Prostate gland (tissue), 2 donors: Measurements from ENCODE around the gene RP9. TPM values are rescaled to one million over a fixed set of nuclear protein-coding genes. Genes with fewer than 3 reads are reported as not detected.

Source experiments
- DNase-seq: peaks from one replicate; pipeline ENCODE4 v3.0.0-alpha.2; 2019; ENCODE audit warnings: low spot score
- H3K27ac ChIP-seq, 2 donors: fragments of 200-600 bp; sonication (generic); 2 replicates each; pipeline ENCODE4 v1.5.1; 2017 to 2019
- H3K27me3 ChIP-seq: fragments of 200-600 bp; sonication (generic); replicated peaks from 2 replicates; pipeline ENCODE4 v1.5.1; 2019; ENCODE audit not compliant: insufficient read depth
- H3K36me3 ChIP-seq, 2 donors: fragments of 200-600 bp; sonication (generic); 1 replicate in 1 of 2; 2 replicates in 1 of 2; pipeline versions ENCODE4 v1.5.1 to v1.8.1; 2017 to 2019
- H3K4me1 ChIP-seq: fragments of 200-600 bp; sonication (generic); replicated peaks from 2 replicates; pipeline ENCODE4 v1.5.1; 2019
- H3K4me3 ChIP-seq, 2 donors: fragments of 200-600 bp; sonication (generic); 2 replicates each; pipeline ENCODE4 v1.5.1; 2017 to 2019
- H3K9me3 ChIP-seq: fragments of 200-600 bp; sonication (generic); 2 replicates; pipeline ENCODE4 v1.5.1; 2017
- CTCF ChIP-seq, 4 experiments: fragments of 200-600 bp in 2 of 4; fragments of 450-650 bp in 2 of 4; sonication (generic) in 2 of 4; IDR thresholded peaks; 1 replicate in 3 of 4; 2 replicates in 1 of 4; pipeline ENCODE4 v1.5.1; 2016 to 2019; ENCODE audit warnings: antibody characterized with exemption in 4 of 4, mild to moderate bottlenecking in 2 of 4, moderate library complexity in 2 of 4
- POLR2A ChIP-seq: fragments of 450-650 bp; IDR thresholded peaks from one replicate; pipeline ENCODE4 v1.6.1; 2016; ENCODE audit warnings: antibody characterized with exemption, mild to moderate bottlenecking
- POLR2AphosphoS5 ChIP-seq: sonication (generic); formaldehyde crosslinking; IDR thresholded peaks from one replicate; pipeline ENCODE4 v1.6.1; 2017; ENCODE audit warnings: antibody characterized with exemption
- WGBS: methylation state at CpG from one replicate; pipeline ENCODE4 v1.1.5; 2018; 5-methylcytosine and 5-hydroxymethylcytosine counted together
- intact Hi-C: fragments of 100-400 bp; cut with DNase I; formaldehyde crosslinking; loops from one replicate; pipeline ENCODE4 v1.14.2; 2022
- total RNA-seq, 2 donors: library from RNA; depleted of rRNA; stranded (reverse); fragments of >200 nt; gene quantifications; one replicate each; pipeline ENCODE4 v1.1.0, GENCODE V29; 2016

Gene RP9
- total RNA-seq, 2 donors from 2014 or later: 7.8 to 18.0 TPM

GRCh38 chr7:33137103-33137502, 27.9 kb upstream of the RP9 start:
- H3K4me3 ChIP-seq: no peak overlapping the region
- no peaks in the 10 kb centered on the region for H3K36me3 ChIP-seq
- no peaks in the 10 kb centered on the region for H3K9me3 ChIP-seq
- H3K4me1 ChIP-seq: no peaks in the 10 kb centered on the region
- H3K27me3 ChIP-seq: no peaks in the 10 kb centered on the region
- intact Hi-C loops: no loop called here
- WGBS: 96% methylated on average over 15 of the region's 15 CpGs
- no peak for DNase-seq
- no peak for TF ChIP-seq POLR2AphosphoS5
- TF ChIP-seq CTCF (IDR thresholded peaks at IDR 0.05): no peak
- no peak for TF ChIP-seq POLR2A
- H3K27ac ChIP-seq: no peak overlapping the region

- Histone ChIP-seq H3K4me1 (no peaks in the 10 kb centered on the region), H3K36me3 (no peaks in the 10 kb centered on the region), H3K4me3 (peak overlapping the region; percentile 68 to 80), H3K9me3 (no peaks in the 10 kb centered on the region), H3K27ac (no peak overlapping the region), H3K27me3 (no peaks in the 10 kb centered on the region)
- intact Hi-C loops: no loop called here
- DNase-seq: no peak
- 9% methylated on average over 3 of the region's 3 CpGs for WGBS
- TF ChIP-seq POLR2A (no peak), CTCF (IDR thresholded peaks at IDR 0.05) (no peak), POLR2AphosphoS5 (no peak)
Measured at GRCh38 chr7:33130184-33130583, 21.0 kb upstream of the RP9 start.

GRCh38 chr7:33129806-33130153, 20.6 kb upstream of the RP9 start:
- intact Hi-C loops: no loop called here
- DNase-seq: no peak
- WGBS: 2% methylated on average over 11 of the region's 11 CpGs
- Histone ChIP-seq H3K9me3 (no peaks in the 10 kb centered on the region), H3K27ac (peak overlapping the region; percentile 89 to 92), H3K4me3 (peak overlapping the region; percentile 68 to 80), H3K27me3 (no peaks in the 10 kb centered on the region), H3K36me3 (no peaks in the 10 kb centered on the region), H3K4me1 (no peaks in the 10 kb centered on the region)
- TF ChIP-seq CTCF (IDR thresholded peaks at IDR 0.05) (no peak), POLR2A (no peak)

GRCh38 chr7:33128990-33129805, 20.0 kb upstream of the RP9 start, which contains the start of gene BBS9:
Gene BBS9, plus strand, starts transcription at chr7:33129564. Its CDS starts 16,689 bp downstream, at chr7:33146253.
- intact Hi-C loops: no loop called here
- under 1% methylated on average over 56 of the region's 57 CpGs for WGBS
- DNase-seq: peak; percentile 90

More at GRCh38 chr7:33128990-33129805, 20.0 kb upstream of the RP9 start, which contains the start of gene BBS9:
- no peaks in the 10 kb centered on the region for H3K9me3 ChIP-seq
- H3K27me3 ChIP-seq: no peaks in the 10 kb centered on the region
- no peaks in the 10 kb centered on the region for H3K36me3 ChIP-seq
- TF ChIP-seq CTCF (IDR thresholded peaks at IDR 0.05): peak in 1 of 4 experiments; percentile 12
- peak; percentile 85 for TF ChIP-seq POLR2AphosphoS5
- TF ChIP-seq POLR2A: peak; percentile 24
- H3K4me1 ChIP-seq: no peaks in the 10 kb centered on the region
- peak within 1 kb of the TSS; percentile 68 to 80 for H3K4me3 ChIP-seq
- H3K27ac ChIP-seq: peak within 1 kb of the TSS; percentile 89 to 92
